ENCODE measurements around the gene ATP6V0E2.
"Not testable (repeated sequence)": the region's sequence is repeated elsewhere in the genome, so short reads cannot be mapped to it uniquely, and the experiment has no call there.

The ATP6V0E2 gene

DNA sequence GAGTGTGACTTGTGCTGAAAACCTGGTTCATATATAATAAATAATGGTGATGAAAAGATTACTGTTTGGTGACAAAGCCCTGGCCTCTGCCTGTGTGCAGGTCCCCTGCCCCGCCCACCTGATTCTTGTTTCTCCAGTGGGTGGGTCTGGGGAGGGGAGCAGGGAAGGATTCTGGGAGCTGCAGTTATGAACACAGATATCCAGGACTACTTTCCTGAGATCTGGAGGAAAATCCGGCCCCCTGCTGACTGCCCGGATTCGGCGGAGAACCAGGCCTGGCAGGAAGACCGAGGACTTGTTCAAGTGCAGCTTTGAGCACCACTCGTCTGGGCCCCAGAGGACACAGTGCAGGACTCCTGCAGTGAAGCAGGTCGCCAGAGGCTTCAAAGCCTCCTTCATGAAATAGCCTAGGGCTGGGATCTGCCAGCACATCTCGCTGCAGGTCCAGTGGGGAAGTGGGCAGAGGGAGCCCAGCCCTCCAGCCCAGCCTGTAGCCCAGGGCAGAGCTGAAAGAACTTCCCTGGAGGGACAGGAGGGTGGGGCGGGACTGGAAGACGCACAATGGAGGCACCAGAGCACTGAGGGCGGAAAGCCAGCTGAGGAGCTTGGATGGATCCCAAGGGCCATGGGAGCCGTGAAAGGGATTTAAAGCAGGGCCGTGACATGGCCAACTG is 7.0 kb downstream of the ATP6V0E2 start:
- no peak for DNase-seq

GRCh38 chr7:149881328-149882247 is 7.8 kb downstream of the ATP6V0E2 start:
- DNase-seq = no peak

GRCh38 chr7:149882248-149883047 is 8.7 kb downstream of the ATP6V0E2 start:
- no peak for DNase-seq

- no peak for DNase-seq
Measured at GRCh38 chr7:149883048-149883438, 9.3 kb downstream of the ATP6V0E2 start.

DNA sequence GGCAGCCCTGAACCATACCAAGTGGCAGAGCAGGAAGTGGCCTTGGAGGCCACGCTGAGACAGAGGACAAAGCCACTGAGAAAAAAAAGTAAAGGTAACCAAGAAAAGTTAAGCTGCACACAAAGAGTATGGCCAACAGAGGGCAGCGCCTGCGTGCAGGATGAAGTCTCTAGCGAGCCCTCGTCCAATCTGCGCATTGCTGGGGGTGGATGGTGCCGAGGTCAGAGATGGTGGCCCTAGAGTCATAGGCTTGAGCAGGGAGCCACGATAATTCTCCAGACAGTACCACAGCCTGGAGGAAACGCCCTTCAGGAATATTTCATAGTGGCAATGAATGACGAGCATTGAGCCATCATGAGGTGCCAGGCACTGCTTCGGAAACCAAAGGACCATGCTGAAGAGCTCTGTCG is 9.7 kb downstream of the ATP6V0E2 start:
- peak; percentile 27 for DNase-seq

DNA sequence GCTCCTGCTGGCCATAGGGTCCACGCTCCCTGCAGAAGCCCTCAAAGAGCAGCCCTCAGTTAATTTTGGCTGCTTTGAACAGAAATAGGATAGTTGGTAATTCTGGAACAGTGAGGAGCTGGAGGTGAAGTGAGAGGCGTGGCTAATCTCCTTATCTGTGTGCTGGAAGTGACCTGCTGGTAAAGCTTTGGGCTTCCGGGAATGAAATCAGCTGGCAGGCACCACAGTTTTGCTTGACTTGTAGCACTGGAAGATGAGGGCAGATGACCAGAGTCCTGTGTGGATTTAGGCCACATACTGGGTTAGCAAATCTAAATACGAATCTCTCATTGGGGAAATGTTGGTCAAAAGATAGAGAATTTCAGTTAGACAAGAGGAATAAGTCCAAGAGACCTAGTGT is 10.2 kb downstream of the ATP6V0E2 start:
- DNase-seq = no peak

DNA sequence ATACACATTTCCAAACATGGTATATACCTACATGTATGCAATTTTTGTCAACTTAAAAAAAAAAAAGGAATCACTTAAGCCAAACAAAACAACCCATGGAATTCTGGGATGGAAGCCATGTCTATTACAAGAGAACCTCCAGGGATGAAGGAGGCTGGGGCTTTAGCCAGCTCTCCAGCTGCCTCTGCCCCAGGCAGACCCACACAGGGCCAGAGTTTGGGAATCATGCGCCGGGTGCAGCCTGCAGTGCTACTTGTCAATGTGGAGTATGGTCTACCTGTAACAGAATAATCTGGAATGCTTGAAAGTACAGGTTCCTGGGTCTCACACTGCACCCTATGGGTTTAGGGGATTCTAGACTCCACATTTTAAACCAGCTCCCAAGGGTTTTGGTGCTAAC is 10.8 kb downstream of the ATP6V0E2 start:
- no peak for DNase-seq

- no peak for DNase-seq
Measured at GRCh38 chr7:149885191-149886017, 11.6 kb downstream of the ATP6V0E2 start.

GRCh38 chr7:149886018-149886415 is 12.2 kb downstream of the ATP6V0E2 start:
- no peak for DNase-seq

- no peak for DNase-seq
Measured at GRCh38 chr7:149887311-149887710, 13.5 kb downstream of the ATP6V0E2 start.

GRCh38 chr7:149890715-149891114 is 16.9 kb downstream of the ATP6V0E2 start:
- DNase-seq = not testable (repeated sequence)

- DNase-seq = not testable (repeated sequence)
Measured at GRCh38 chr7:149894957-149895356, 21.2 kb downstream of the ATP6V0E2 start.

GRCh38 chr7:149907776-149908376 is 34.1 kb downstream of the ATP6V0E2 start:
- not testable (repeated sequence) for DNase-seq

DNA sequence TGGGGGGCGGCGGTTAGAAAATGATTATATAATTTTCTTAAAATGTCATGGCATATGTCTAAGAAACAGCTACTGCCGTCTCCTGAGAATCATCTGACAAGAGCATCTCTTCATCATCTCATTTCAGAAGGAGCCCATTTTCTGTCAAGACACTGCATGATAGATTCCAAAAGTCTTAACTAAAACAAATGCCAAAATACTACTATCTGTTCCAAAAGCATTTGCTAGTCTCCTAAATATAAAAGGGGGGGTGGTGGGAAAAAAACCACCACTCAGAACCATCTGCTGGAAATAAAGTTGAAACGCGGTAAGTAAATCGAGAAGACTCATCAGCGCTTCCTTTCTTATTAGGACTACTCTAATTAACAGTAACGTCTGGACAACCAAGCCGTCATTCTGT is 36.5 kb downstream of the ATP6V0E2 start:
- DNase-seq = not testable (repeated sequence)

DNA sequence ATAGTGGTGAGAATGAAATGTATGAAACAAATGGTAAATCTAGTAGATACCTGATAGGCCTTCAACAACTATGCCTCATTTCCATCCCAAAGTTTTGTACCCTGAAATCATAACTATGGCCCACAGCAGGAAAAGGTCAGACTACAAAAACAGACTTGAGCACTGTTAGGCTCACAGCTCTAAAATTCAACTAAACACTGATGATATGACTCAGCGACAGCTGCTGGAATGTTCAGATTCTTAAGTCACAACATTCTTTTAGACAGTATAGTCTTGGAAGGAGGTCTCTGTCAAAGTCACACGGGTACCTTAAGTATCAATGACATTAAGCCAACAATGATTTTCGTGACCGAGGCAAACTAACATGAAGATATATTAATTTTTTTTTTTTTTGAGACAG is 38.4 kb downstream of the ATP6V0E2 start:
- DNase-seq = not testable (repeated sequence)

- DNase-seq = not testable (repeated sequence)
Measured at GRCh38 chr7:149926414-149926813, 52.6 kb downstream of the ATP6V0E2 start.
